ENCODE measurements around the gene SLC15A4. TPM values are rescaled to one million over a fixed set of nuclear protein-coding genes. Genes with fewer than 3 reads are reported as not detected.

The SLC15A4 gene
- total RNA-seq, 3 donors from 2014 or later (not counting 1 experiment from before 2014, with no cell fraction given) = 176 to 306 (median 250) TPM

DNA sequence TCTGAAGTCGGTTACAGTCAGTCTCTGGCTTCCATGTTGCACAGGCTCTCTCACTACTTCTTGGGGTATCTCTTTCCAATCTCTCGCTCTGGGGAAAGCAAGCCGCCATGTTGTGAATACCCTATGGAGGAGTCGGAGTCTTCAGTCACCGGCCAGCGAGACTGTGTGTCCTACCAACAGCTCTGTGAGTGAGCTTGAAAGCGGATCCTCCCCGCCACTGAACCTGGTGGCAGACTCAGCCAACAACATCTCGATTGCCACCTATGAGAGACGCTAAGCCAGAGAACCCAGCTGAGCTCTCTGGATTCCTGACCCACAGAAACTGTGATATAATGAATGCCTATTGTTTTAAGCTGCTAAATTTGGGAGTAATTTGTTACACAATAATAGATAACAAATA is 51.5 kb downstream of the SLC15A4 start:
- no peaks in the 10 kb centered on the region for H3K36me3 Mint-ChIP-seq
- no peak for TF ChIP-seq CTCF (IDR thresholded peaks at IDR 0.05)
- H3K27me3 ChIP-seq (ENCODE audit: control insufficient read depth, insufficient read depth, low read length) = no peaks in the 10 kb centered on the region
- H3K36me3 ChIP-seq (ENCODE audit: control insufficient read depth, insufficient read depth, low read length) = no peaks in the 10 kb centered on the region
- no peak overlapping the region for H3K4me3 Mint-ChIP-seq
- no peak overlapping the region for H3K4me3 ChIP-seq (ENCODE audit: low read length)
- intact Hi-C loops (cut with micrococcal nuclease) = no loop called here
- WGBS (ENCODE audit: insufficient coverage) = 100% methylated on average over 10 of the region's 10 CpGs
- no peaks in the 10 kb centered on the region for H3K4me1 ChIP-seq (ENCODE audit: control insufficient read depth, insufficient read depth, low read length)
- H3K27ac Mint-ChIP-seq = no peak overlapping the region
- DNase-seq (no peak), ATAC-seq (no peak)
- no peaks in the 10 kb centered on the region for H3K27me3 Mint-ChIP-seq (ENCODE audit: low read depth in 2 of 2)
- no peaks in the 10 kb centered on the region for H3K9me3 ChIP-seq (ENCODE audit: control insufficient read depth, insufficient read depth, low read length)
- no peak overlapping the region for H3K27ac ChIP-seq (ENCODE audit: low read length)
- H3K9me3 Mint-ChIP-seq = no peaks in the 10 kb centered on the region
- peaks cover 13% of the 10 kb centered on the region in 2 donors for H3K4me1 Mint-ChIP-seq

- no peaks in the 10 kb centered on the region for H3K9me3 ChIP-seq (ENCODE audit: control insufficient read depth, insufficient read depth, low read length)
- no peaks in the 10 kb centered on the region for H3K9me3 Mint-ChIP-seq
- no peaks in the 10 kb centered on the region for H3K4me1 ChIP-seq (ENCODE audit: control insufficient read depth, insufficient read depth, low read length)
- DNase-seq (no peak), ATAC-seq (no peak)
- TF ChIP-seq CTCF (IDR thresholded peaks at IDR 0.05) = no peak
- H3K36me3 Mint-ChIP-seq = no peaks in the 10 kb centered on the region
- H3K27ac ChIP-seq (ENCODE audit: low read length) = no peak overlapping the region
- intact Hi-C loops (cut with micrococcal nuclease) = no loop called here
- H3K4me3 ChIP-seq (ENCODE audit: low read length) = no peak overlapping the region
- H3K27me3 ChIP-seq (ENCODE audit: control insufficient read depth, insufficient read depth, low read length) = no peaks in the 10 kb centered on the region
- no peaks in the 10 kb centered on the region for H3K27me3 Mint-ChIP-seq (ENCODE audit: low read depth in 2 of 2)
- WGBS (ENCODE audit: insufficient coverage) = 87% methylated on average over 4 of the region's 4 CpGs
- H3K36me3 ChIP-seq (ENCODE audit: control insufficient read depth, insufficient read depth, low read length) = no peaks in the 10 kb centered on the region
- no peak overlapping the region for H3K4me3 Mint-ChIP-seq
- no peak overlapping the region for H3K27ac Mint-ChIP-seq
- peaks cover 13% of the 10 kb centered on the region in 2 donors for H3K4me1 Mint-ChIP-seq
Observed at GRCh38 chr12:128771681-128772080, 52.1 kb downstream of the SLC15A4 start.

DNA sequence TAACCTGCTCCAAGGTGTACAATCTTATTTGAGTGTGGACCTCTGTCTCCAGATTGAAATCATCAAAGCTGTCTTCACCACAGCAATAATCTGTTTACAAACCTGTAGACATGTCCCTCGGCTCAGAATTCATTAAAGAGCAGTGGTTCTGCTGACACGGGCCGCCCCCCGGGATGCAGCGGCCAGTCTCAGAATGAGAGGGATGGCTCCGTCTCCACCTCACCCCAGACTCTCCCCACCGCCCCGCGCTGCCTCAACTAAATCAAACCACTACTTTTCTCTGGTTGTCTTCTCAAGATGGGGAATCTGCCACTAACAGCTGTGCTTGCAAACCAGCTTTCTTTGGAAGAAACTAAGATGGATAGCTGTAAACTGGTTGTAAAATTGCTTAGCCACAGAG is 56.2 kb downstream of the SLC15A4 start:
- Mint-ChIP-seq H3K36me3 (peaks cover 7% of the 10 kb centered on the region), H3K4me3 (no peak overlapping the region), H3K9me3 (no peaks in the 10 kb centered on the region), H3K27ac (no peak overlapping the region), H3K4me1 (peaks cover 28 to 41% of the 10 kb centered on the region in 2 donors), H3K27me3 (ENCODE audit: low read depth in 2 of 2) (no peaks in the 10 kb centered on the region)
- DNase-seq (no peak), ATAC-seq (no peak)
- intact Hi-C loops (cut with micrococcal nuclease) = no loop called here
- no peaks in the 10 kb centered on the region for H3K27me3 ChIP-seq (ENCODE audit: control insufficient read depth, insufficient read depth, low read length)
- no peak for TF ChIP-seq CTCF (IDR thresholded peaks at IDR 0.05)
- no peak overlapping the region for H3K4me3 ChIP-seq (ENCODE audit: low read length)
- H3K27ac ChIP-seq (ENCODE audit: low read length) = no peak overlapping the region
- H3K4me1 ChIP-seq (ENCODE audit: control insufficient read depth, insufficient read depth, low read length) = peaks cover 17% of the 10 kb centered on the region
- no peaks in the 10 kb centered on the region for H3K9me3 ChIP-seq (ENCODE audit: control insufficient read depth, insufficient read depth, low read length)
- no peaks in the 10 kb centered on the region for H3K36me3 ChIP-seq (ENCODE audit: control insufficient read depth, insufficient read depth, low read length)
- 70% methylated on average over 9 of the region's 9 CpGs for WGBS (ENCODE audit: insufficient coverage)

DNA sequence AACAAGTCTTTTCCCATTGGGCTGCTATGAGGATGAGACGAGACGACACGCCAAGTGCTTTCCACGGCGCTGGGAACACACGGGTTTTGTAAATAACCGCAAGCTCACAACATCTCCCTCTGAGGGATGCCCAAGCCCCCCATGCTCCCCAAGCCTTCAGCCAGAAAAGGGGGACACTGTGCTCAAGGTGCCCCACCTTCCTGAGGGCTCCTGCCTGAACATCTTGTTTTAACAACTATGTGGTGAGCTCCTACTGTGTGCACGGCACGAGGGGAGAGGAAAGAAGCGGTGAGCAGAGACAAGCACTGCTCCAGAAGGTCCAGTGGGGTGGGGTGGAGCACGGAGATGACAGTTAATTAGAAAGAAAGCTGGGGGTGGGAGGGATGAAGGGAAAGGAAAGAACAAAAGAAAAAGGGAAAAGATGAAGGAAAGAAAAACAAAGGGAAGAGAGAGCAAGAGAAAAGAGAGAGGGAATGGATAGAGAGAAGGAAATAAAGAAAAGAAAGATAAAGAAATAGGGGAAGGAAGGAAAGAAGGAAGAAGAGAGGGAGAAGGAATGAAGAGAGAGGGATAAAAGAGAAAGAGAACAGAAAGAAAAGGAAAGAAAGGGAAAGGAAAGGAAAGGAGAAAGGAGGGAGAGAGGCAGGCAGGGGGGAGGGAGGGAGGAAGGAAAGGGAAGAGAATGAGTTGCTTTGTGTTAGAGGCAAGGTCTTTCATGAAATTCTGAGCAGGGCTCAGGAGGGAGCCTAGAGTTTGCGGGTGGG is 56.8 kb downstream of the SLC15A4 start:
- peaks cover 32 to 47% of the 10 kb centered on the region in 2 donors for H3K4me1 Mint-ChIP-seq
- intact Hi-C loops (cut with micrococcal nuclease) = no loop called here
- no peak overlapping the region for H3K27ac Mint-ChIP-seq
- DNase-seq (no peak), ATAC-seq (no peak)
- no peak for TF ChIP-seq CTCF (IDR thresholded peaks at IDR 0.05)
- Histone ChIP-seq H3K27ac (ENCODE audit: low read length) (no peak overlapping the region), H3K4me1 (ENCODE audit: control insufficient read depth, insufficient read depth, low read length) (peaks cover 17% of the 10 kb centered on the region), H3K27me3 (ENCODE audit: control insufficient read depth, insufficient read depth, low read length) (no peaks in the 10 kb centered on the region), H3K4me3 (ENCODE audit: low read length) (no peak overlapping the region), H3K9me3 (ENCODE audit: control insufficient read depth, insufficient read depth, low read length) (no peaks in the 10 kb centered on the region), H3K36me3 (ENCODE audit: control insufficient read depth, insufficient read depth, low read length) (no peaks in the 10 kb centered on the region)
- no peak overlapping the region for H3K4me3 Mint-ChIP-seq
- H3K9me3 Mint-ChIP-seq = no peaks in the 10 kb centered on the region
- 74% methylated on average over 12 of the region's 12 CpGs for WGBS (ENCODE audit: insufficient coverage)
- H3K27me3 Mint-ChIP-seq (ENCODE audit: low read depth in 2 of 2) = no peaks in the 10 kb centered on the region
- peaks cover 7% of the 10 kb centered on the region for H3K36me3 Mint-ChIP-seq

All from natural killer cell (primary cell).